Neural cell (in vitro differentiated cells): Measurements from ENCODE around the gene BIVM. TPM values are rescaled to one million over a fixed set of nuclear protein-coding genes. Genes with fewer than 3 reads are reported as not detected.

Experiments used
- H2AFZ ChIP-seq: fragments of 200-600, 300-800 bp; sonication (generic), shearing (Covaris generic); 2 replicates; pipeline ENCODE4 v1.6.0; 2014; ENCODE audit warnings: low read depth, mild to moderate bottlenecking, antibody characterized with exemption, low read length, moderate library complexity
- H3F3A ChIP-seq: fragments of 200-600 bp; shearing (Covaris generic); 2 replicates; pipeline ENCODE4 v1.6.1; 2016; ENCODE audit warnings: mild to moderate bottlenecking, moderate library complexity, mixed read lengths, antibody characterized with exemption, low read length; ENCODE audit not compliant: insufficient read depth, poor library complexity, severe bottlenecking
- H3K27ac ChIP-seq: fragments of 200-600, 300-800 bp; sonication (generic), shearing (Covaris generic); 2 replicates; pipeline ENCODE4 v1.5.1; 2014; ENCODE audit warnings: mild to moderate bottlenecking, low read length, moderate library complexity
- H3K27me3 ChIP-seq: fragments of 300-800, 200-600 bp; sonication (generic), shearing (Covaris generic); 2 replicates; pipeline ENCODE4 v1.6.0; 2014; ENCODE audit warnings: mild to moderate bottlenecking, low read depth, low read length, moderate library complexity; ENCODE audit not compliant: insufficient read depth
- H3K36me3 ChIP-seq: fragments of 300-800, 200-600 bp; sonication (generic), shearing (Covaris generic); 2 replicates; pipeline ENCODE4 v1.5.1; 2014; ENCODE audit warnings: mild to moderate bottlenecking, antibody characterized with exemption, low read length, moderate library complexity; ENCODE audit not compliant: insufficient read depth
- H3K4me2 ChIP-seq: fragments of 300-800, 200-600 bp; sonication (generic), shearing (Covaris generic); 2 replicates; pipeline ENCODE4 v1.6.0; 2014; ENCODE audit warnings: mild to moderate bottlenecking, low read length
- H3K4me3 ChIP-seq: fragments of 300-800, 200-600 bp; sonication (generic), shearing (Covaris generic); 2 replicates; pipeline ENCODE4 v1.5.1; 2014; ENCODE audit warnings: mild to moderate bottlenecking, low read length, moderate library complexity
- H3K79me2 ChIP-seq: fragments of 200-600 bp; shearing (Covaris generic); replicated peaks from 2 replicates; pipeline ENCODE4 v1.6.0; 2014; ENCODE audit warnings: mild to moderate bottlenecking, low read length, moderate library complexity; ENCODE audit not compliant: insufficient read depth
- H3K9ac ChIP-seq: fragments of 300-800, 200-600 bp; sonication (generic), shearing (Covaris generic); 2 replicates; pipeline ENCODE4 v1.6.1; 2016; ENCODE audit warnings: mild to moderate bottlenecking, low read length, mixed read lengths
- H3K9me2 ChIP-seq: fragments of 200-600 bp; shearing (Covaris generic); 2 replicates; pipeline ENCODE4 v1.6.1; 2016; ENCODE audit warnings: mild to moderate bottlenecking, low read length, mixed read lengths; ENCODE audit not compliant: insufficient read depth
- H3K9me3 ChIP-seq: fragments of 200-600, 300-800 bp; sonication (generic), shearing (Covaris generic); 2 replicates; pipeline ENCODE4 v1.6.1; 2016; ENCODE audit warnings: mild to moderate bottlenecking, mixed run types, low read length, moderate library complexity, mixed read lengths
- H4K20me1 ChIP-seq: fragments of 200-600 bp; shearing (Covaris generic); 2 replicates; pipeline ENCODE4 v1.6.1; 2016; ENCODE audit warnings: mild to moderate bottlenecking, mixed run types; ENCODE audit not compliant: insufficient read depth
- EP300 ChIP-seq: fragments of 450-650 bp; conservative IDR thresholded peaks from 2 replicates; pipeline ENCODE4 v1.6.1; 2014; ENCODE audit warnings: antibody characterized with exemption, mild to moderate bottlenecking, moderate library complexity; ENCODE audit not compliant: poor library complexity, severe bottlenecking
- EZH2 ChIP-seq: fragments of 200-600, 300-800 bp; shearing (Covaris generic), sonication (generic); IDR thresholded peaks from 2 replicates; pipeline ENCODE4 v1.6.1; 2014; ENCODE audit warnings: antibody characterized with exemption, low read length, borderline replicate concordance, mild to moderate bottlenecking; ENCODE audit not compliant: insufficient read depth, poor library complexity, severe bottlenecking
- MXI1 ChIP-seq: fragments of 450-650 bp; conservative IDR thresholded peaks from 2 replicates; pipeline ENCODE4 v1.6.1; 2014; ENCODE audit warnings: antibody characterized with exemption, mild to moderate bottlenecking; ENCODE audit not compliant: poor library complexity, severe bottlenecking
- POLR2AphosphoS5 ChIP-seq: IDR thresholded peaks from 2 replicates; pipeline ENCODE4 v1.6.1; 2012
- RAD21 ChIP-seq: fragments of 450-650 bp; conservative IDR thresholded peaks from 2 replicates; pipeline ENCODE4 v1.6.1; 2014; ENCODE audit warnings: antibody characterized with exemption, mild to moderate bottlenecking, moderate library complexity
- REST ChIP-seq: IDR thresholded peaks from 2 replicates; pipeline ENCODE4 v1.6.1; 2012; ENCODE audit warnings: borderline replicate concordance
- SMC3 ChIP-seq: fragments of 450-650 bp; conservative IDR thresholded peaks from 2 replicates; pipeline ENCODE4 v1.6.1; 2014; ENCODE audit warnings: antibody characterized with exemption, mild to moderate bottlenecking, moderate library complexity; ENCODE audit not compliant: poor library complexity
- TAF1 ChIP-seq: IDR thresholded peaks from 2 replicates; pipeline ENCODE4 v1.6.1; 2012; ENCODE audit warnings: low read depth
- polyA plus RNA-seq: library from polyadenylated mRNA; depleted of rRNA; stranded (reverse); fragments of >200 nt; gene quantifications from 2 replicates; pipeline ENCODE4 v1.2.3, GENCODE V29; 2014
- TF ChIP-seq, protein P1 (sequence below): fragments of 450-650 bp; IDR thresholded peaks from 2 replicates; pipeline ENCODE4 v1.5.1; 2014; ENCODE audit warnings: antibody characterized with exemption, mild to moderate bottlenecking, moderate library complexity; ENCODE audit not compliant: poor library complexity, severe bottlenecking

The BIVM gene
- polyA plus RNA-seq, 1 donor from 2014 or later, result 60.7 TPM

- H3K4me2 ChIP-seq, result no peak overlapping the region
- H3K9me2 ChIP-seq, result no peaks in the 10 kb centered on the region
- H3K79me2 ChIP-seq, result no peaks in the 10 kb centered on the region
- TF ChIP-seq REST (no peak), EZH2 (no peak), EP300 (no peak), SMC3 (no peak), TAF1 (no peak), POLR2AphosphoS5 (no peak), MXI1 (no peak), RAD21 (no peak)
- TF ChIP-seq, protein P1, sequence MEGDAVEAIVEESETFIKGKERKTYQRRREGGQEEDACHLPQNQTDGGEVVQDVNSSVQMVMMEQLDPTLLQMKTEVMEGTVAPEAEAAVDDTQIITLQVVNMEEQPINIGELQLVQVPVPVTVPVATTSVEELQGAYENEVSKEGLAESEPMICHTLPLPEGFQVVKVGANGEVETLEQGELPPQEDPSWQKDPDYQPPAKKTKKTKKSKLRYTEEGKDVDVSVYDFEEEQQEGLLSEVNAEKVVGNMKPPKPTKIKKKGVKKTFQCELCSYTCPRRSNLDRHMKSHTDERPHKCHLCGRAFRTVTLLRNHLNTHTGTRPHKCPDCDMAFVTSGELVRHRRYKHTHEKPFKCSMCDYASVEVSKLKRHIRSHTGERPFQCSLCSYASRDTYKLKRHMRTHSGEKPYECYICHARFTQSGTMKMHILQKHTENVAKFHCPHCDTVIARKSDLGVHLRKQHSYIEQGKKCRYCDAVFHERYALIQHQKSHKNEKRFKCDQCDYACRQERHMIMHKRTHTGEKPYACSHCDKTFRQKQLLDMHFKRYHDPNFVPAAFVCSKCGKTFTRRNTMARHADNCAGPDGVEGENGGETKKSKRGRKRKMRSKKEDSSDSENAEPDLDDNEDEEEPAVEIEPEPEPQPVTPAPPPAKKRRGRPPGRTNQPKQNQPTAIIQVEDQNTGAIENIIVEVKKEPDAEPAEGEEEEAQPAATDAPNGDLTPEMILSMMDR, result no peak
- H3K27me3 ChIP-seq, result no peaks in the 10 kb centered on the region
- H3K36me3 ChIP-seq, result no peaks in the 10 kb centered on the region
- no peak overlapping the region for H3K27ac ChIP-seq
- no peak overlapping the region for H3K4me3 ChIP-seq
- no peaks in the 10 kb centered on the region for H3F3A ChIP-seq
- no peaks in the 10 kb centered on the region for H4K20me1 ChIP-seq
- no peak overlapping the region for H3K9ac ChIP-seq
- no peak overlapping the region for H2AFZ ChIP-seq
- no peaks in the 10 kb centered on the region for H3K9me3 ChIP-seq
Measured at GRCh38 chr13:102814025-102814607, 15.2 kb downstream of the BIVM start.

DNA sequence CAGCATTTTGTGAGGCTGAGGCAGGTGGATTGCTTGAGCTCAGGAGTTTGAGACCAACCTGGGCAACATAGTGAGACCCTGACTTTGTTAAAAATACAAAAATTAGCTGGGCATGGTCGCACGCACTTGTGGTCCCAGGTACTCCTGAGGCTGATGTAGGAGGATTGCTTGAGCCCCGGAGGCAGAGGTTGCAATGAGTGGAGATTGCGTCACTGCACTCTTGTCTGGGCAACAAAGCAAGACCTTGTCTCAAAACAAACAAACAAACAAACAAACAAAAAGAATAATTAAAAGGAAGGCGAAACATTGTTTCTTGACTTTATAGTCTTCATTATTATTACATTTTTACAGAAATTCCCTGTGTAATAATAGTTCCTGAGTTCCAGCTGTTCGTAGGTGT, 15.9 kb downstream of the BIVM start:
- H3K9me2 ChIP-seq, result no peaks in the 10 kb centered on the region
- TF ChIP-seq MXI1 (no peak), EP300 (no peak), REST (no peak), TAF1 (no peak), SMC3 (no peak), RAD21 (no peak), EZH2 (no peak), POLR2AphosphoS5 (no peak)
- TF ChIP-seq, protein P1, result no peak
- H3K79me2 ChIP-seq, result no peaks in the 10 kb centered on the region

More for the DNA sequence above, 15.9 kb downstream of the BIVM start:
- no peak overlapping the region for H3K27ac ChIP-seq
- no peak overlapping the region for H2AFZ ChIP-seq
- no peak overlapping the region for H3K4me2 ChIP-seq
- H3K9me3 ChIP-seq, result no peaks in the 10 kb centered on the region
- H3K27me3 ChIP-seq, result no peaks in the 10 kb centered on the region
- no peaks in the 10 kb centered on the region for H4K20me1 ChIP-seq
- no peaks in the 10 kb centered on the region for H3F3A ChIP-seq
- H3K36me3 ChIP-seq, result no peaks in the 10 kb centered on the region
- H3K4me3 ChIP-seq, result no peak overlapping the region
- no peak overlapping the region for H3K9ac ChIP-seq
